VCaP (cell line): ENCODE data around the gene TRAFD1.

Experiments used
- H3K27ac ChIP-seq: fragments of 450-650 bp; 2 replicates; pipeline ENCODE4 v1.5.1; 2017
- TF ChIP-seq, protein P1 (sequence below): fragments of 450-650 bp; conservative IDR thresholded peaks from 2 replicates; pipeline ENCODE4 v1.5.1; 2017; ENCODE audit warnings: mild to moderate bottlenecking, moderate library complexity

TRAFD1 gene, protein sequence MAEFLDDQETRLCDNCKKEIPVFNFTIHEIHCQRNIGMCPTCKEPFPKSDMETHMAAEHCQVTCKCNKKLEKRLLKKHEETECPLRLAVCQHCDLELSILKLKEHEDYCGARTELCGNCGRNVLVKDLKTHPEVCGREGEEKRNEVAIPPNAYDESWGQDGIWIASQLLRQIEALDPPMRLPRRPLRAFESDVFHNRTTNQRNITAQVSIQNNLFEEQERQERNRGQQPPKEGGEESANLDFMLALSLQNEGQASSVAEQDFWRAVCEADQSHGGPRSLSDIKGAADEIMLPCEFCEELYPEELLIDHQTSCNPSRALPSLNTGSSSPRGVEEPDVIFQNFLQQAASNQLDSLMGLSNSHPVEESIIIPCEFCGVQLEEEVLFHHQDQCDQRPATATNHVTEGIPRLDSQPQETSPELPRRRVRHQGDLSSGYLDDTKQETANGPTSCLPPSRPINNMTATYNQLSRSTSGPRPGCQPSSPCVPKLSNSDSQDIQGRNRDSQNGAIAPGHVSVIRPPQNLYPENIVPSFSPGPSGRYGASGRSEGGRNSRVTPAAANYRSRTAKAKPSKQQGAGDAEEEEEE

DNA sequence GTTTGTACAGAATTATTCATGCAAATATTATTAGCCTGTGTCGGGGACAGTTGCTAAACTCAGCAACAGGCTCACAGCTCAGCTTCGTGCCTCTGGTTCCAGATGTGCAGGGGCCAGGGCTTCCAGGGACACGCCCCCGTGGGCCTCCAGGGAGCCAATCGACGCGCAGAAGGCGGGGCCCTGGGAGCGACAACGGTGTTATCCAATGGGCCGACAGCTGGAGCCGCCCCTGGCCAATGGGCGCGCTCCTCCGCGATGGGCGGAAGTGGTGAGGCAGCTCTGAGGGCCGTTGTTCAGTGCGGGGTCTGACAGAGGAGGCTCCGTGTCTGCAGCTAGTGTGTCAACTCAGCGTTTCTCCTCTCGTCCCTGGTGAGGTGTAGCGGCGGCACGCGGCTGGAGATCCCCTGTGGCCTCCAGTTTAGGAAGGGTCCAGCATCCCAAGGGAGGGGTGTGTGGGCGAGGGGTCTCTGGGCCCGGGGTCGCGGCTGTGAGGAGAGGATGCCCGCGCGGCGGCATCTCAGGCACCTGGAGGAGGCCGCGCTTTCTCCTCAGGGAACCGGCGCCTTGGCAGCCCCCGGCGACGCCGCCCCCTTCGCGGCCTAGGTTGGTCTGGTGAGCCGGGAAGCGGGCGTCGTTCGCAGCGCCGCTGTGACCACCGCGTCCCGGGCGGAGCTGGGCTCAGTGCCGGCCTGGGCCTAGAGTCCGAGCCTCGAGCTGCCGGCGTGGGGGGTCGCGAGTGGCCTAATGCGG is at the start of gene TRAFD1:
Gene TRAFD1 (plus strand): TSS at position 311 of the 750 bp plus-strand sequence. CDS start 4,963 bp downstream, outside the sequence.
- TF ChIP-seq, protein P1, sequence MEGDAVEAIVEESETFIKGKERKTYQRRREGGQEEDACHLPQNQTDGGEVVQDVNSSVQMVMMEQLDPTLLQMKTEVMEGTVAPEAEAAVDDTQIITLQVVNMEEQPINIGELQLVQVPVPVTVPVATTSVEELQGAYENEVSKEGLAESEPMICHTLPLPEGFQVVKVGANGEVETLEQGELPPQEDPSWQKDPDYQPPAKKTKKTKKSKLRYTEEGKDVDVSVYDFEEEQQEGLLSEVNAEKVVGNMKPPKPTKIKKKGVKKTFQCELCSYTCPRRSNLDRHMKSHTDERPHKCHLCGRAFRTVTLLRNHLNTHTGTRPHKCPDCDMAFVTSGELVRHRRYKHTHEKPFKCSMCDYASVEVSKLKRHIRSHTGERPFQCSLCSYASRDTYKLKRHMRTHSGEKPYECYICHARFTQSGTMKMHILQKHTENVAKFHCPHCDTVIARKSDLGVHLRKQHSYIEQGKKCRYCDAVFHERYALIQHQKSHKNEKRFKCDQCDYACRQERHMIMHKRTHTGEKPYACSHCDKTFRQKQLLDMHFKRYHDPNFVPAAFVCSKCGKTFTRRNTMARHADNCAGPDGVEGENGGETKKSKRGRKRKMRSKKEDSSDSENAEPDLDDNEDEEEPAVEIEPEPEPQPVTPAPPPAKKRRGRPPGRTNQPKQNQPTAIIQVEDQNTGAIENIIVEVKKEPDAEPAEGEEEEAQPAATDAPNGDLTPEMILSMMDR, result no peak
- H3K27ac ChIP-seq, result peak within 1 kb of the TSS; percentile 82

DNA sequence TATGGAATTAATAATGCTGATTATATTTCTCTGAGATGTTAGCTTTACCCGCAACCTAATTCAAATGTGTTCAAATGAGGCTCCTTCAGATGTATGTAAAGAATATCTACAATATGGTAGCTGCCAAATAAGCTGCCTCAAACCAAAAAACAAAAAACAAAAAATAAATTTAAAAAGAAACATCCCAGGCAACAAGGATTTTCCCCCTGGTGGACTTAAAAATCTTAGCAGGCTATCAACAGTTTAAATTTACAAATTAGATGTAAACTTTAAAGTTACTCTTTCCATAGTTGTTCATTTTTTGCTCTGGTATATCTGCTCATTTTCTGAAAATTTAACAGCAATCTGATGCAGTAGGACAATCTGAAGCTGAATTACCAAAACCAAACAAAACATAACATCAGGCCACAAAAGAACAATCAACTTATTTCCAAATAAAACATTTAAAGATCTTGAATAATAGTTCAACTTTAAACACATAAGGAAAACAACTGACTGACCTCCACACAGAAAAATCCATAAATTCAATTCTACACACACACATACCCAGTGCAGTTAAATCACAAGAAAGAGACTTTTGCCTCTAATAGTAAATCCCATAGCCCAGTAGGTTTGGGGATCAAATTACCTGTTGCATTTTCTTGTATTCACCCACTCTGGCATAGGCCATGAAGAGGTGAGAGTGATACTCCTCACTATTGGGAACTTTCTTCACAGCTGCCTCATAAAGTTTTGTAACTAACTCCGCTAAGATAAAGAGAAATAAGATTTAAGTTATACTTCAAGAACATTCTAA is 38.1 kb upstream of the TRAFD1 start:
- H3K27ac ChIP-seq, result no peak overlapping the region
- TF ChIP-seq, protein P1, result 0 out of 2 replicates have a peak, but pooled peaks have one; percentile 22

DNA sequence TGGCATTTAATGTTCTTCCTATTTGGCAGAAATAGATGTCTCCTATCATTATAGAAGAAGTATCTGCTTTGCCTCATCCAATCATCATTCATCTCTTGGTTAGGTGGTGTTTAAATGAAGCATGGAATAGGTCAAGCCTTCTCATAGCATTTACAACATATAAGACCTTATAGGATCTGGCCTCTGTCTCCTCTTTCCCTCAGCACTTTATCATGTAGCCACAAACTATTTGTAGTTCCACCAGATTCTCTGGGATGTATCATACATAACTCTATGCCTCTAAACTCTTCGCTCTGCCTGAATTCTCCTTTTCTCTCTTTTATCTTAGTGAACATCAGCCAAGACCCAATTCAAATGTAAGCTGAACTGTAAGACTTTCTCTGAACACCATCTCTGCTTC is 37.5 kb upstream of the TRAFD1 start:
- TF ChIP-seq, protein P1, result no peak
- no peak overlapping the region for H3K27ac ChIP-seq

DNA sequence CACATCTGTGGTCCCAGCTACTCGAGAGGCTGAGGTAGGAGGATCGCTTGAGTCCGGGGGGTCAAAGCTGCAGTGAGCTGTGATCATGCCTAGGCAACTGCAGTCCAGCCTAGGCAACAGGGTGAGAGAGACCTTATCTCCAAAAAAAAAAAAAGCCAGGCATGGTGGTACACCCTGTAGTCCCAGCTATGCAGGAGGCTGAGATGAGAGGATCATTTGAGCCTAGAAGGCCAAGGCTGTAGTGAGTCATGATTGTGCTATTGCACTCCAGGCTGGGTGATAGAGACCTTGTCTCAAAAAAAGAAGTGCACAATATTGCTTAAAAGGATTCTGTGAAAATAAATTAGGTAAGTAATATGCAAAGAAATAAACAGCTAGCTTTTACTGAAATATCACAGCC is 33.8 kb upstream of the TRAFD1 start:
- TF ChIP-seq, protein P1, result no peak
- H3K27ac ChIP-seq, result no peak overlapping the region

DNA sequence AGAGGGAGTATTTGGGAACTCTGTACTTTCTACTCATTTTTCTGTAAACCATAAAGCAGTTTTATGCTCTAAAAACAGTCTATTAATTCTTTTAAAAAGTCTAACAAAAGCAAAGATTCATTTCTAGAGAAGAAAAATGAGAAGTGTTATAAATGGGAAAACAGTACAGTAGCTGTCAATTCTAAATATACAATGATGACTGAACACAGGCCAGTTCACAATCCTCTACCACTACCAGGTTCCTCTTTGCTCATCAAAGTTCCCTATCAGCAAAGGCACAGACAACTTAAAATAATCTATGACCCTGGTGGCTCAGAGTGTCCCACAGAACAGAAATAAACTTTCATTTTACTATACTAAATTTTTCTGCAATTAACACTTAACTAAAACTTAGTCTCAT is 29.3 kb upstream of the TRAFD1 start:
- H3K27ac ChIP-seq, result no peak overlapping the region
- TF ChIP-seq, protein P1, result no peak

DNA sequence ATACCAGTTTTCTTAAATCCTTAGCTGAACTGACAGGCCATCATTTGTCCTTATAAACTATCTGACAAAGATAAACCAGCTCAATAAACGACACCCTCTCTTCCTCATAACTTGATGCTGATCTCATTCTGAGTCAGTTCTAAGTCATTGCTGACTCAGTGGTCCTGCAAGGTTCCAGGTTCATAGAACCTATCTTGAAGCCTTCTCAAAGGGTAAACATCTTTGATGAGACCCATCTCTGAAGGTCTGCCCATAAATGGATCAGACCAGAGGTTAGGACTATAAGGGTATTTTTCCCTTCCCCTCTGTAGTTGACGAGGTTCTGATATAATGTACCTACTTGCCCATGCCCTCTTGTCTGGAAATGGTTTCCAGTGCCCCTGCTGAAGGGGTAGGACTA is 28.7 kb upstream of the TRAFD1 start:
- TF ChIP-seq, protein P1, result no peak
- no peak overlapping the region for H3K27ac ChIP-seq
